CD4-positive, alpha-beta T cell treated with Interleukin-4 for 4 hours (primary cell): ENCODE measurements around the gene ZNF483.
"Not testable (repeated sequence)": the region's sequence is repeated elsewhere in the genome, so short reads cannot be mapped to it uniquely, and the experiment has no call there.

Experiments
- DNase-seq: peaks from one replicate; pipeline ENCODE4 v3.0.0-alpha.2; 2020

The ZNF483 gene

DNA sequence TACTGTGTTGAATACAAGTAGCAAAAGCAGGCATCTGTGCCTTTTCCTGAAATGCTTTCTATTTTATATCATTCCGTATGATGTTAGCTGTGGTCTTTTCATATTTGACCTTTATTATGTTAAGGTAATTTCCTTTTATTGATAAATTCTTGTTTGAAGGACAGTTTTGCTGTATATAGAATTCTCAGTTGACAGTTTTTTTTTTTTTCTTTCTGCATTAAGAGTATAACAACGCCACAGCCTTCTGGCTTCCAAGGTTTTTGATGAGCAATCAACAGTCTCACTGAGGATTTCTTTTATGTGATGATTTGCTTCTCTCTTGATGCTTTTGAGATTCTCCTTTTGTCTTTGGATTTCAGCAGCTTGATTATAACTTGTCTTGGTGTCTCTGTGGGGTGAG, 23.6 kb downstream of the ZNF483 start:
- no peak for DNase-seq

DNA sequence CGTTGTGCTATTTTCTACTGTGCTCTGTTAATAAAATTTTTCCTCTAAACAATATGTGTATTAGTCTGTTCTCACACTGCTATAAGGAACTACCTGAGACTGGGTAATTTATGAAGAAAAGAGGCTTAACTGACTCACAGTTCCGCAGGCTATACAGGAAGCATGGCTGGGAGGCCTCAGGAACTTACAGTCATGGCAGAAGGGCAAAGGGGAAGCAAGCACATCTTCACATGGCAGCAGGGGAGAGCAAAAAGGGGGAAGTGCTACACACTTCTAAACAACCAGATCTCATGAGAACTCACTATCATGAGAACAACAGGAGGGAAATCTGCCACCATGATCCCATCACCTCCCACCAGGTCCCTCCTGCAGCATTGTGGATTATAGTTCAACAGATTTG, 30.4 kb downstream of the ZNF483 start:
- DNase-seq, result not testable (repeated sequence)

DNA sequence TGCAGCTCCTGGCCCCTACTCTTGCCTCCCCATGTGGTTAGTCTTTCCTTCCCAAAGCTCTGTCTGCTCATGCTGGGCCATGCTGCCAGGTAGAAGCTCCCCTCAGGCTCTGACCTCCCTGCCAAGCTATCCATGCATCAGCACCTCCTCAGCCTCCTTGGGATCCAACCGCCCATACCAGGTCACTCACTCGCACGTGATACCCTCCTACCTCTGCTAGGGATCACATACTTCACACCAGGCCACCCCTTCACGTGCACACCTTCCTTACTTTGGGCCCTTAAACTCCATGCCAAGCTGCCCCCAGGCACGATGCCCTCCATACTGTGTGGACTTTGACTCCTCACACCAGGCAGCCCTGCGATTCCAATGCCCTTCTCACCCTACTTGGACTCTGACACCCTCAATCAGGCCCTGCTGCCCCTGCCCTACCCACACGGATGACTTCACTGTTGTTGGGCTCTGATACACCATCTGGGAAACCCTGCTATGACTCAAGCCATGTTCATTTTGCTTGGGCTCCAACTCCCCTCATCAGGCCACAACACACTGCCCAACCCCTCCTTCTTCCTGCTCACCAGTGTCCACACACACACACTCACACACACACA, 34.1 kb downstream of the ZNF483 start:
- no peak for DNase-seq

DNA sequence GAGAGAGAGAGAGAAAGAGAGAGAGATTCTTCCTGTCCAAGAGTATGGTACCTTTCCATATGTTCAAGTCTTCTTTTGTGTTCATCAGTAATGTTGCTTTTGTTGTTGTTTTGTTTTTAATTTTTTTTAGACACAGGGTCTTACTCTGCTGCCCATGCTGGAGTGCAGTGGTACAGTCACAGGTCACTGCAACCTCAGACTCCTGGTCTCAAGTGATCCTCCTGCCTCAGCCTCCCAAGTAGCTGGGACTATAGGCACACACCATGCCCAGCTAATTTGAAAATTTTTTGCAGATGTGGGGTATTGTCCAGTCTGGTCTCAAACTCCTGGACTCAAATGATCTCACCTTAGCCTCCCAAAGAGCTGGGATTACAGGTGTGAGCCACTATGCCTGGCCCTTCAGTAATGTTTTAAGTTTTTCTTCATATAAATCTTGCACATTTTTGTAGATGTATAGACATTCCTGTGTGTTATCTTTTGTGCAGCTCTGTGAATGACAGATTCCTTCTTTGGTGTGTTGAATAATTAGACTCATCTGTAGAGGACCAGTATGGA, 36.3 kb downstream of the ZNF483 start:
- DNase-seq, result no peak

DNA sequence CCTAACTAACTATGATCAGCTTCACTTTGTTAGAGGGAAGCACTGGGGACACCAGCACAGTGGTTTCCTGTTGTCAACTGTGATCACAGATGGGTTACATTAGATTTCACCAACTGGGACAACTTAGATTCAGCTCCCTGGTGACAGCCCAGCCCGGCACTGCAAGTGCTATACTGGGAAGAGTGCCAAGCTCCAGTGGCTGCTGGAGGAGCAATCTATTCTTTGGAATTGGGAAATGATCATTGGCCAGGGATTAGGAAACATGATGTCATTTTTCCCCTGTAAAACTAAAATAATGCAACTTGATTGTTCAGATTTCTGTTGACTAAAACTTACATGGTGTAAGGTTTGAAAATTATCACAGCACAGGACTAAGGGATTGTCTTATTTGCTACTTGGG, 41.3 kb downstream of the ZNF483 start:
- no peak for DNase-seq

DNA sequence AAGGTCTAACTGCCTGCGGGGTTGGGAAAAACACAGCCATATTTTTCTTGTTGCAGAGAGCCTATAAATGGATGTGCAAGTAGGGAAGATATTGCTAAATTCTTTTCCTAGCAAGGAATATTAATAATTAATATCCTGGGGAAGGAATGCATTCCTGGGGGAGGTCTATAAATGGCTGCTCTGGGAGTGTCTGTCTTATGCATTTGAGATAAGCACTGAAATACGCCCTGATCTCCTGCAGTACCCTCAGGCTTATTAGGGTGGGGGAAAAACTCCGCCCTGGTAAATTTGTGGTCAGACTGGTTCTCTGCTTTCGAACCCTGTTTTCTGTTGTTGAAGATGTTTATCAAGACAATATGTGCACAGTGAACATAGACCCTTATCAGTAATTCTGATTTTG, 43.1 kb downstream of the ZNF483 start:
- DNase-seq, result not testable (repeated sequence)

DNA sequence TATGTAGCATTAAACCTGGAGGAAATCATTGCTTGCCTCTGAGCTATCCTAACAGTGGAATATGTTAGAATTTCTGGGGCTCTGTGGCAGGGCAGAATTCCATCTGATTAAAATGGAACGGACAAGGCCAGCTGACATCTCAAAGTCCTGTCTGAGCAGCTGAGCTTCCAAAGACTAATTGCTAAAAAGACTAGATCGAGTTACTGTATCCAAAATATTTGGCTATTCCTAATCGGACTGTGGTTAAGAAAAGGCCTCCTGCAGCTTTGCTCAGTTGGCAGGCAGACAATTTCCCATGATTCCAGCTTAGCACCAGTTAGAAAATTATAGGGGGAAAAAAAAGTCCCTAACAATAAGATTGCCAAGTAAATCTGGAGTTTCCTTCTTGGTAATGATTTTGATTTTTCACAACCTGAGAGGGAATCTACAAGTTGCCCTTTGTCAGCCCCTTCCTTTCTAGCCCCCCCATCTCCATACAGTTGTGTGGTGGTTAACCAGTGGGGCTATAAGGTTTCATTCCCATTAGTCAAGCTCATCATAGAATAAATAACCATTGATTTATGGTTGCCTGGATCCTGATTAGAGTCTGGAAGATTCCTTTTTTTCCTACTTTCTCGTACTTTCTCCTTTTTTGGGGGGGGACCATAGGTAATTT, 48.1 kb downstream of the ZNF483 start:
- no peak for DNase-seq

DNA sequence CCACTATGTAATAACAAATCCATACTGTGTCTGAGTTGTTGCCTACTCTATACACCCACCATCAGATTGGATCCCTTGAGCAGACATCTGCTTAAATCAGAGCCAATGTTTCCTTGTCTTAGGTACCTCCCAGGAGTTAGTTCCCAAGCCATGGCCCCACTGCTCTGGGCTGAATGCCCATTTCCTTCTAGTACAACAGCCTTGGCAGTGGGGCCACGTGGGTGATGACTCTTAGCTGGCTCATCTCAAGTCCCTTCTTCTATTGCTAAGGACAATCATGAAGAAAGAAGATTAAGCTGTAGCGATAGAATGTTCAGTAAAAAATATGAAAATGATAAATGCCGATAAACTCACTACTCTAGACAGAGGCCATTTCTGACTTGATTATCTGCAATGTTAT, 57.9 kb downstream of the ZNF483 start:
- DNase-seq, result no peak

DNA sequence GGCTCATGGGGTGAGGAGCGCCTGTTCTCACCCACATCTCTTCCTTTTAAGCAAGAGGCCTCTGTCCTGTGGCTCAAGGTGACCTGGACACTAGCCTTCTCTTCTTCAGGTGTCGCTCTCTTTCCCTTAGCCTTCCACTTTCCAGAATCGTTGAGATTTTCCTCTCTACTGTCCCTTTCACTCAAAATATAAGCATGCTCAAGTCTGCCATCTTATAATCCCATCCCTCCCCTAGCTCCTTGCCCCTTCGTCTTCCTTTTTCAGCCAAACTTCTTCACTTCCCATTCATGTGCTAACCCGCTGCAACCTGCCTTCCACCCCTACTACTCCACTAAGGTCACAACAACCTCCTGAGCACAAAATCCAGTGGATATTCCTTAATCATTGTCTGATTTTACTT, 61.4 kb downstream of the ZNF483 start:
- no peak for DNase-seq

DNA sequence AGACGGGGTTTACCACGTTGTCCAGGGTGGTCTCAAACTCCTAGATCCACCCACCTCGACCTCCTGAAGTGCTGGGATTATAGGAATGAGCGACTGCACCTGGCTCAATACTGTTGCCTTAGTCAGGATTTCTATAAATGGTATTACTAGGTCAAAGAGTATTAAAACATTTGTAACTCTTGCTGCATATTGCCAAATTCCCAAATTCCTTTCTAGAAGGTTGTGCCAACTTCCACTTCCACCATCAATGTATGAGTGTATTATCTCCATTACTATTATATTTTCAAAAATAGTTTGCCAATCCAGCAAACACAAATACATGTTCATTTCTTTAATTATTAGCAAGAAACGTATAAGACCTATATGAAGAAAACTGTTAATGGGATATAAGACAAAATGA, 63.9 kb downstream of the ZNF483 start:
- no peak for DNase-seq

DNA sequence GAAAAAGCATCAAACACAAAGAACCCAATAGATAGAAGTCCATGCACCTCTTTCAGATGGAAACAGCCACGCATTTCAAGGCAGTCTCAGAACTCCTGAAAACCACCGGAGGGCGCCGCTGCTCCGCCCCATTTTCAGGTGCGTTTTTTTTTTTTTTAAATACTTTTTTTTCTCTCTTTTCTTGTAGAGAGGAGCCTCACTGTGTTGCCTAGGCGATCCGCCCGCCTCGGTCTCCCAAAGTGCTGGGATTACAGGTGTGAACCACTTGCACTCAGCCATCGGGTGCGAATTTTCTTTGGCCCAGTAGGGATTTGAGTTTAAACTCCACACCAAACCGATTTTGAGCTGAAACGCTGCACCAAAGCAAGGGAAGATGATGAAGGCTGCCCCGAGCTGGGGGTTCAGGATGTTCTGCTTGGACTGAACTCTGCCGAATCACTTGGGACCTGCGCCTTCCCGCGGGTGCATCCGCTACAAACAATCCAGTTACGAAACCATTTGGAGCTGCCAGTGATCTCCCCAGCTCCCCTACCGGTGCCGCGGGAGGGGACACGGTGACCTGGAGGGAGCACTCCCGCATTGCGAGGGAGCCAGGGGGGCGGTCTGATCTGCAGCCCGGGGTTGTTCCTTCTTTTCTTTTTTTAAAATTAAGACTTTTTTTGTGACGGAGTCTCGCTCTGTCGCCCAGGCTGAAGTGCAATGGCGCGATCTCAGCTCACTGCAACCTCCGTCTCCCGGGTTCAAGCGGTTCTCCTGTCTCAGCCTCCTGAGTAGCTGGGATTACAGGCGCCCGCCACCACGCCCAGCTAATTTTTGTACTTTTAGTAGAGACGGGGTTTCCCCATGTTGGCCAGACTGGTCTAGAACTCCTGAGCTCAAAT, 73.1 kb downstream of the ZNF483 start:
- DNase-seq, result peak; percentile 52

DNA sequence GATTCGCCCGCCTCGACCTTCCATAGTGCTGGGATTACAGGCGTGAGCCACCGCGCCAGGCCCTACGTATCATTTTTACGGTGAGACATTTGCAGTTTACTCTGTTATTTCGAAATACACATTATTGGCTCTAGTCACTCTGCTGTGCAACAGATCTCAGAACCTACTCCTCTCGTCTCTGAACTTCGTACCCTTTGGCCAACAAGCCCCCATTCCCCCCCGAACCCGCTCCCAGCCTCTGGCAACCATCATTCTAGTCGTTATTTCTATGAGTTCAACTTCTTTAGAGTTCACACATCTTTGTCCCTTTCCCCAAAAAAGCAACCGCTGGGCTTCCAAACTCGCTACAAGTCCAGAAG, 73.7 kb downstream of the ZNF483 start:
- no peak for DNase-seq

DNA sequence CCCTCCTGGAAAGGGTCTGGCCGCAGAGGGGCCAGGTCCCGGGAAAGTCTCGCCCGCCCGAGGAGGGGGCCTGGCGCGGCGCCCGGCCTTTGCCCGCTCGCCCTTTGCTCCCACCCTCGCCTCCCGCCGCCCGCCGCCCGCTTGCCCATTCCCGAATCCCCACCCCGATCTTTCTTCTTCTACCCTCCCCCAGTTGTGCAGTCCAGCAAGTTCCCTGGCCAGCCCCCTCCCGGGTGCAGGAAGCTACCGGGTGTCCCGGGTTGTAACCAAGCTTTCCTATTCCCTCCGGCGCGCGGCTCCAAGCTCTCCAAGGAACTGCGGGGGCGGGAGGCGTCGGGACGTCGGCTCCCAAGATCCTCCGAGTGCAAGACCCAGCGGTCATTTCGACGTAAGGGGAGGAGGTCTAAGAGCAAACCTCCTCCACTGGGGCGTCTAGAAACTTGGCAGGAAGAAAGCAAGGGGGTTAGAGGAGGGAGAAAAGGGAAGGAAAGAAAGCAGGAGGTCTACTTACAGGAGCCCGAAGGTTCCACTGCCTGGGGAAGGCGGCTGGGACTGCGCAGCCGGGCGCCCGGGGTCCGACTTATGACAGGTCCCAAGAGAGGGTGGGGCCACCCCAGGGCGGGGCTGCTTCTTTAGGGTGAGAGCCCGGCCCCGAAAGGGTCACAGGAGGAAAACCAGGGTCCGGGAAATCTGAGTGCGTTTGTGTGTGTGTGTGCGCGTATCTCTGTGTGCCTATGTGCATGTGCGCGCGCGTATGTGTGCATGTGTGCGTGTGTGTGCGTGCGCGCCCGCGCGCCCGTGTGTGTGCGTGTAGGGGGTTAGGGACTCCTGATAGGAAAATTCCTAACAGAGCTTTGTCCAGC, 74.3 kb downstream of the ZNF483 start, which contains the start of gene PTGR1:
Gene PTGR1, minus strand, starts transcription at position 556 of the 863 bp plus-strand sequence. CDS start 2,225 bp downstream, outside the sequence.
- no peak for DNase-seq

DNA sequence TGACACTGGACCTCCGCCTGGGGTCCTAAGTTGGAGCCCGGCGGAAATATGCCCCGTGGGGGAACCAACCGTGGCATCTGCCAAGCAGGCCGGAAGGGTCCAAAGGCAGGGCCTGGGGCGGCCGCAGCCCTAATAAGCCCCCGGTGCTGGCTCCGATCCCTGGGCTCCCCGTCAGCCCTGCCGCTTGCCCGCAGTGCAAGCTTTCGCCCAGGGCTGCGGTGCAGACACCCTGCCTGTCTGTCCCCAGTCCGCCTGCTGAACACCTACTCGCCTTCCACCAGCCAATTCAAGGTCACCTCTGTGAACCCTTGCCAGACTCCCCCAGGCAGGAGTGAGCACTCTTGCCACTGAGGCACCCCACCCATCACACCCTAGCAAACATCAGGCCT, 75.0 kb downstream of the ZNF483 start:
- no peak for DNase-seq

DNA sequence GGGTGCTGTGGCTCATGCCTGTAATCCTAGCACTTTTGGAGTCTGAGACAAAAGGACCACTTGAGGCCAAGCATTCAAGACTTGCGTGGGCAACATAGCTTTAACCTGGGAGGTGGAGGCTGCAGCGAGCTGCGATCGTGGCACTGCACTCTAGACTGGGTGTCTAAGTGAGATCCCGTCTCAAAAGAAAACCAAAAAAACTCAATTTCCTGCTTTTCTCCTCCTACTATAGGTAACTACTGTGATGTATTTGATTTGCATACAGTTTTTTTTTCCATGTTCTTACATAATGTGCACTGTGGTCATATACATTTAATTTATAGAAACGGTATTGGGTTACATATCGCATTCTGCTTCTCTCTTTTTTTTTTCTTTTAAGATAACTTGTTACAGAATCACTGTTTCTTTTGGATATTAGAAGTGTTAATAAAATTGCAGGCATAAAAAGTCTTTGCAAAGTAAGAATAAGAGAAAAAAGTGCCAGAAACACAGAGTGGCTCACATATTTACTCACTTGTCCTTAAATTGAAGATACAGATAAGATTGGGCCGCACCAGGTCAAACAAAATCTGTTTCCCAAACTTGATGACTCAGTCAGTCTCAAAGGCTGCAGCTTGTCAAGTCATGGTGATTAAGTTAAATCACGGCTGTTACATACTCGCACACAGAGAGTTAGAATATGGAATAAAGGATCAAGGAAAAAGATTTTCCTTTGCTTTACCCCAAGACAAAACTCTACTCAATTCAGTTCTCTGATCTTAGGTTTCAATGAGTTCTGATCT, 76.4 kb downstream of the ZNF483 start:
- DNase-seq, result no peak

DNA sequence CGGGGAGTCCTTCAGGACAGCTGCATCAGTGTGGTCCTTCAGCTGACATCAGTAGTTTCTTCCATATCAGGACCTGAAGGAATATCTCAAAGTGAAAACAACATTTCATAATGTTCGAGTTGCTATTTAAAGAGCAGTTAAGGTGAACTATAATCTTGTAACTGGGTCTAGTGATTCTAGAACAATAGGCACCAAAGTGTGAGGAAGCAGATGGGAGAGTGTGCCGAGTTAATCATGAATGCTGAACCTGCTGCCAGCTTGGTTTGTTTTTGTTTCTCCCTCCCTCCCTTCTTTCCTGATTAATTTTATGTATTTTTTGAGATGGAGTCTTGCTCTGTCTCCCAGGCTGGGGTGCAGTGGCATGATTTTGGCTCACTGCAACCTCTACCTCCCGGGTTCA, 78.1 kb downstream of the ZNF483 start:
- DNase-seq, result no peak

DNA sequence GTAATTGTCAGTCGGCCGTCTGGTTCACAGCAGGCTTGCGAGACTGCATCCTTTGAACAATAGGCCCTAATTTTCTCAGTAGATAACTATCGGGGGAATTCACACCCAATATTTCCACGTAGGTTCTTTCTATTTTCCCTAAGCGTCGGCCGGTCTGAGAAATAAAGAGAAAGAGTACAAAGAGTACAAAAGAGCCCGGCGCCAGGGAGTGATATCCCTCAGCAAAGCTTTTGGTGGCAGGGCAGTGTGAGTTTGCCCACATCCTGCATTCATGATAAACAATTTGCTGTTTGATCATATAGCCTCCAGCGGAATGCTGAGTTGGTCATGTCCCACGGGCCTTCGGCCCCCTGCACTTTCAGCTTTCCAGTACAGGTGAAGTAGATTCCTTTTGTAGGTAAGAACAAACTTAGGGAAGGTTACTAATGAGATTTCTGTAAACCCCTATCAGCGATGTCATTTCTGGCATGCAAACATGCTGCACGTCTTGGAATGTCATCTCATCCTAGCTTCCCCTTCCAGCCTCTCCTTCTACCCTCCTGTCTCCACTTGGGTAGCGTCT, 79.2 kb downstream of the ZNF483 start:
- DNase-seq, result no peak

DNA sequence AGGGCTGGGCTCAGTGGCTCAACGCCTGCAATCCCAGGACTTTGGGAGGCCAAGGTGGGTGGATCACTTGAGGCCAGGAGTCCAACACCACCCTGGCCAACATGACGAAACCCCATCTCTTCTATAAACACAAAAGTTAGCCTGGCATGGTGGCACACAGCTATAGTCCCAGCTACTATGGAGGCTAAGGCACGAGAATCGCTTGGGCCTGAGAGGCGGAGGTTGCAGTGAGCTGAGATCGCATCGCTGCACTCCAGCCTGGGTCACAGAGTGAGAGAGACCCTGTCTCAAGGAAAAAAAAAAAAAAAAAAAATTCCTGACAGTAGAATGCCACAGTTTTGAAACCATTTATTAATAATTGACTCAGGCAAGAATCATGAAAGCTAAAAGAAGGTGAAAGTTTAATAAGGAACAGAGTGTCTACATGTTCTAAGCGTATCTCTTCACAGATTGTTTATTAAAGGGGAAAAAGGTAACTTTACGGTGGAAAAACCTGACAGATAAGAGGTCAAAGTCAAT, 80.1 kb downstream of the ZNF483 start:
- DNase-seq, result no peak

DNA sequence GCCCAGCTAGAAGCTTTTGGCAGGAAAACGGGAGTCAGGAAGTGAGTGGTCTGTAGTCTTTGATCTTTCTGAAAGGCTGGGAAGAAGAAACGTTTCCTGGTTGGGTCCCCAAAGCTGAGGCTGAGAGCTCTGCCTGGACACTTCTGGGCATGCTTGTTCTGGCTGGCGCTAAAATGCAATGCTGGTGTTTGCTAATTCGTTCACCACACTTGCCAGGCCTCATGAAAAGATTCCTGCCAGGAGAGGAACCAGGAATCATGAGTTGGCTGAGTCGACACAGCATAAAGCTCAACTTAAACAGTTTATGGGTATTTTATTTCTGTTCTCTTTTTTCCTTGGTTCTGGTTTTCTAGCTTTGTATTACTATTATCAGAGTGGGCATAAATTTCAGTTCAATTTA, 85.2 kb downstream of the ZNF483 start:
- no peak for DNase-seq

DNA sequence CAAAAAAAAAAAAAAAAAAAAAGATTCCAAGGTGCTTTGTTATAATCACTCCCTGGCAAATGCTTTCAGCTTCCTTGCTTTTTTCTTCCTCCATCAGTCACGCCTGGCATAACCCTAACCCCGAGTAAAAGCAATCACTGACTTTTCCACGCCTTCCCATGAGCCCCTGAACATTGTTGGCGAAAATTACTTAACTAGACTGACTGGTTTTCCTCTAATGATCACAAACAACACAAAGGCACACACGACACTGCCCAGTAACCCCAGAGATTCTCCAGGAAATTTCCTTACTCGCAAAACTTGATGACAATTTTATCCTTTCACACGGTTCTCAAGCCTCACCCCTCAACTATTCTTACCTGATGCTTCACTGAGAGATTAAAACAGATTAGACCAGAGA, 85.9 kb downstream of the ZNF483 start:
- DNase-seq, result no peak

DNA sequence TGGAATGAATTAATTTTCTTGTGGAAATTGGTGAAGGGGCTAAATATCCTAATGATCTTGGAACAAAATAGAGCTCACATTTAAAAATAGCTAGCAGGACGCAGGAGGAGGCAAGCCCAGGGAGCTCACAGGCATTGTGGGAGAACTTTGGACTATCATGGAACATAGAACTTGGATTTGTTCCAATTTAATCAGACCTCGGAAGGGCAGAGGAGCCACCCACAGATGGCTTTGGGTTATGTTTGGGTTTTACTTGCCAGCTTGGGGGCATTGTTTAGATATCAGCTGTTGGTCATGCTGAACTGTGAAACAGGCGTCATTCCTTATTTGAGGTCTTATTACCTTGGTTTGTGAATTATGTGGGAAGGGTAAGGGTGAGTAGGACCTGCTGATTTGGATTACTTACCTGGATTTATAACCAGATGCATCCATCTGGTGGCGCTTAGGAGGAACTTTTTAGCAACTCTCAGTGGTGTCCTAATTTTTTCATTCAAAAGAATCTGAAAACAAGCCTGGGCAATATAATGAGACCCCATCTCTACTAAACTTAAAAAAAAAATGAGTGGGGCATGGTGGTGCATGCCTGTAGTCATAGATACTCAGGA, 88.6 kb downstream of the ZNF483 start:
- DNase-seq, result no peak
